Stimulated activated effector memory CD8-positive, alpha-beta T cell treated with anti-CD3 and anti-CD28 coated beads, Interleukin-12 subunit alpha, Interleukin-12 subunit beta, amount 100 ng/mL, for 72 hours (primary cell): Measurements from ENCODE around the gene SPDEF.

ENCODE experiments used
- ATAC-seq: fragments of 150-1000 bp; cut with Tn5 transposase; 2 replicates; pipeline ENCODE4 v1.10.0; 2021
- DNase-seq, 2 donors: peaks; one replicate each; pipeline ENCODE4 v3.0.0; 2021 to 2022; ENCODE audit warnings: low spot score in 2 of 2
- H3K27ac Mint-ChIP-seq: one replicate; pipeline ENCODE4 v1.8.0; 2022; ENCODE audit warnings: mild to moderate bottlenecking, mixed read lengths
- H3K36me3 Mint-ChIP-seq: one replicate; pipeline ENCODE4 v1.8.0; 2022; ENCODE audit warnings: mild to moderate bottlenecking, mixed read lengths
- H3K4me1 Mint-ChIP-seq: one replicate; pipeline ENCODE4 v1.8.0; 2022; ENCODE audit warnings: mixed read lengths
- H3K4me3 Mint-ChIP-seq: one replicate; pipeline ENCODE4 v1.8.0; 2022; ENCODE audit warnings: mild to moderate bottlenecking, mixed read lengths
- H3K9me3 Mint-ChIP-seq: one replicate; pipeline ENCODE4 v1.8.0; 2022; ENCODE audit warnings: mixed read lengths

The SPDEF gene

GRCh38 chr6:34534656-34535055 is 21.5 kb downstream of the SPDEF start:
- Mint-ChIP-seq H3K9me3 (no peaks in the 10 kb centered on the region), H3K4me1 (no peaks in the 10 kb centered on the region), H3K4me3 (no peak overlapping the region), H3K36me3 (no peaks in the 10 kb centered on the region), H3K27ac (no peak overlapping the region)
- DNase-seq (no peak), ATAC-seq (no peak)

GRCh38 chr6:34534146-34534545 is 22.0 kb downstream of the SPDEF start:
- no peaks in the 10 kb centered on the region for H3K4me1 Mint-ChIP-seq
- ATAC-seq (no peak), DNase-seq (no peak)
- H3K4me3 Mint-ChIP-seq: no peak overlapping the region
- H3K27ac Mint-ChIP-seq: no peak overlapping the region
- no peaks in the 10 kb centered on the region for H3K9me3 Mint-ChIP-seq
- no peaks in the 10 kb centered on the region for H3K36me3 Mint-ChIP-seq

GRCh38 chr6:34532230-34532629 is 23.9 kb downstream of the SPDEF start:
- DNase-seq: no peak

GRCh38 chr6:34531580-34532201 is 24.4 kb downstream of the SPDEF start:
- DNase-seq: no peak
- no peaks in the 10 kb centered on the region for H3K36me3 Mint-ChIP-seq
- H3K4me3 Mint-ChIP-seq: no peak overlapping the region
- H3K27ac Mint-ChIP-seq: no peak overlapping the region
- no peak for ATAC-seq
- H3K9me3 Mint-ChIP-seq: no peaks in the 10 kb centered on the region
- peaks cover 14% of the 10 kb centered on the region for H3K4me1 Mint-ChIP-seq

More at GRCh38 chr6:34532230-34532629, 23.9 kb downstream of the SPDEF start:
- H3K4me1 Mint-ChIP-seq: peaks cover 14% of the 10 kb centered on the region
- H3K9me3 Mint-ChIP-seq: no peaks in the 10 kb centered on the region
- no peak for ATAC-seq
- no peaks in the 10 kb centered on the region for H3K36me3 Mint-ChIP-seq
- no peak overlapping the region for H3K4me3 Mint-ChIP-seq
- no peak overlapping the region for H3K27ac Mint-ChIP-seq

GRCh38 chr6:34530753-34531365 is 25.3 kb downstream of the SPDEF start:
- Mint-ChIP-seq H3K4me3 (no peak overlapping the region), H3K27ac (no peak overlapping the region), H3K36me3 (no peaks in the 10 kb centered on the region)

GRCh38 chr6:34529665-34530327 is 26.3 kb downstream of the SPDEF start:
- no peaks in the 10 kb centered on the region for H3K36me3 Mint-ChIP-seq
- ATAC-seq (no peak), DNase-seq (no peak)
- H3K4me1 Mint-ChIP-seq: peaks cover 14% of the 10 kb centered on the region
- peak overlapping the region; percentile 48 for H3K27ac Mint-ChIP-seq
- H3K9me3 Mint-ChIP-seq: no peaks in the 10 kb centered on the region
- H3K4me3 Mint-ChIP-seq: no peak overlapping the region

More at GRCh38 chr6:34530753-34531365, 25.3 kb downstream of the SPDEF start:
- Mint-ChIP-seq H3K4me1 (peaks cover 14% of the 10 kb centered on the region), H3K9me3 (no peaks in the 10 kb centered on the region)
- ATAC-seq (no peak), DNase-seq (no peak)

- Mint-ChIP-seq H3K9me3 (no peaks in the 10 kb centered on the region), H3K27ac (peak overlapping the region; percentile 48), H3K4me3 (no peak overlapping the region), H3K4me1 (peaks cover 17% of the 10 kb centered on the region), H3K36me3 (no peaks in the 10 kb centered on the region)
- no peak for DNase-seq
- ATAC-seq: no peak
These were observed 27.0 kb downstream of the SPDEF start for GRCh38 chr6:34528996-34529664.

GRCh38 chr6:34527751-34528670 is 28.1 kb downstream of the SPDEF start:
- Mint-ChIP-seq H3K27ac (peak overlapping the region; percentile 48), H3K9me3 (no peaks in the 10 kb centered on the region), H3K4me1 (peaks cover 28% of the 10 kb centered on the region), H3K36me3 (no peaks in the 10 kb centered on the region), H3K4me3 (peak overlapping the region; percentile 25)
- ATAC-seq (no peak), DNase-seq (no peak)

GRCh38 chr6:34526992-34527728 is 29.0 kb downstream of the SPDEF start:
- Mint-ChIP-seq H3K9me3 (no peaks in the 10 kb centered on the region), H3K4me1 (peaks cover 31% of the 10 kb centered on the region), H3K36me3 (no peaks in the 10 kb centered on the region), H3K4me3 (peak overlapping the region; percentile 25), H3K27ac (no peak overlapping the region)
- peak; percentile 91 to 97 for DNase-seq
- ATAC-seq: peak; percentile 96

GRCh38 chr6:34526241-34526972 is 29.7 kb downstream of the SPDEF start:
- H3K27ac Mint-ChIP-seq: no peak overlapping the region
- H3K4me3 Mint-ChIP-seq: no peak overlapping the region
- peaks cover 31% of the 10 kb centered on the region for H3K4me1 Mint-ChIP-seq
- H3K36me3 Mint-ChIP-seq: no peaks in the 10 kb centered on the region
- DNase-seq (no peak), ATAC-seq (no peak)
- H3K9me3 Mint-ChIP-seq: no peaks in the 10 kb centered on the region

GRCh38 chr6:34525431-34526175 is 30.5 kb downstream of the SPDEF start:
- Mint-ChIP-seq H3K27ac (peak overlapping the region; percentile 29), H3K9me3 (no peaks in the 10 kb centered on the region), H3K36me3 (no peaks in the 10 kb centered on the region), H3K4me1 (peaks cover 31% of the 10 kb centered on the region), H3K4me3 (no peak overlapping the region)
- ATAC-seq: no peak
- no peak for DNase-seq

- no peak overlapping the region for H3K27ac Mint-ChIP-seq
- peaks cover 31% of the 10 kb centered on the region for H3K4me1 Mint-ChIP-seq
- no peaks in the 10 kb centered on the region for H3K9me3 Mint-ChIP-seq
- no peak overlapping the region for H3K4me3 Mint-ChIP-seq
- no peak for DNase-seq
- no peaks in the 10 kb centered on the region for H3K36me3 Mint-ChIP-seq
- ATAC-seq: no peak
These were observed 31.2 kb downstream of the SPDEF start for GRCh38 chr6:34524971-34525370.

- H3K9me3 Mint-ChIP-seq: no peaks in the 10 kb centered on the region
- ATAC-seq (no peak), DNase-seq (no peak)
- no peaks in the 10 kb centered on the region for H3K36me3 Mint-ChIP-seq
- H3K4me1 Mint-ChIP-seq: peaks cover 31% of the 10 kb centered on the region
- H3K27ac Mint-ChIP-seq: no peak overlapping the region
- no peak overlapping the region for H3K4me3 Mint-ChIP-seq
These were observed 31.6 kb downstream of the SPDEF start for GRCh38 chr6:34524499-34524898.
